Stomach (tissue), 4 donors: ENCODE results near the gene ADAM15.

ENCODE experiments used
- CTCF ChIP-seq, 7 experiments: fragments of 450-650 bp in 4 of 7; fragments of 200-600 bp in 3 of 7; sonication (generic) in 3 of 7; IDR thresholded peaks; one replicate each; pipeline ENCODE4 v1.5.1; 2016 to 2019; ENCODE audit warnings: antibody characterized with exemption in 7 of 7, control low read depth in 2 of 7, mild to moderate bottlenecking in 1 of 7
- EP300 ChIP-seq: sonication (generic); formaldehyde crosslinking; IDR thresholded peaks from one replicate; pipeline ENCODE4 v1.6.1; 2017; ENCODE audit warnings: antibody characterized with exemption
- POLR2A ChIP-seq, 4 donors: fragments of 450-650 bp; IDR thresholded peaks; one replicate each; pipeline ENCODE4 v1.6.1; 2016; ENCODE audit warnings: antibody characterized with exemption in 4 of 4, control low read depth in 2 of 4, mild to moderate bottlenecking in 1 of 4, moderate library complexity in 1 of 4
- POLR2AphosphoS5 ChIP-seq, 3 donors: sonication (generic); formaldehyde crosslinking; IDR thresholded peaks; one replicate each; pipeline ENCODE4 v1.6.1; 2016; ENCODE audit warnings: antibody characterized with exemption in 3 of 3

- TF ChIP-seq CTCF (IDR thresholded peaks at IDR 0.05): no peak
- TF ChIP-seq POLR2AphosphoS5 (IDR thresholded peaks at IDR 0.05): no peak
- no peak for TF ChIP-seq POLR2A (IDR thresholded peaks at IDR 0.05)
- no peak for TF ChIP-seq EP300
Observed at GRCh38 chr1:155083865-155084721, 33.0 kb downstream of the ADAM15 start.
